ENCODE results near the gene CNTNAP2.

CNTNAP2 gene

GRCh38 chr7:146276888-146277287 is 160.3 kb downstream of the CNTNAP2 start:
- Histone ChIP-seq H3K4me1 (ENCODE audit: control insufficient read depth, insufficient read depth, low read length) (no peaks in the 10 kb centered on the region), H3K4me3 (ENCODE audit: low read depth, low read length) (no peak overlapping the region), H3K27ac (ENCODE audit: extremely low read depth, low read depth, low read length) (no peak overlapping the region), H3K36me3 (ENCODE audit: control insufficient read depth in 2 of 2, insufficient read depth in 1 of 2, low read length in 2 of 2) (no peaks in the 10 kb centered on the region), H3K9me3 (ENCODE audit: control insufficient read depth, insufficient read depth, low read depth, low read length) (no peaks in the 10 kb centered on the region)
- POLR2A ChIA-PET, result no interaction called here
- no peak for TF ChIP-seq PRDM2 (tag by site-specific recombination; IDR thresholded peaks at IDR 0.05; ENCODE audit: borderline replicate concordance)
- no peak for TF ChIP-seq ZNF248 (tag by site-specific recombination; IDR thresholded peaks at IDR 0.05)
- no peak for TF ChIP-seq PATZ1 (tag by site-specific recombination; IDR thresholded peaks at IDR 0.05)
- TF ChIP-seq ZNF311 (tag by site-specific recombination; IDR thresholded peaks at IDR 0.05; ENCODE audit: borderline replicate concordance), result no peak
- TF ChIP-seq FEZF1 (tag by site-specific recombination; IDR thresholded peaks at IDR 0.05), result no peak
- TF ChIP-seq ZNF138 (tag by site-specific recombination; IDR thresholded peaks at IDR 0.05; ENCODE audit: borderline replicate concordance), result no peak
- no peak for TF ChIP-seq ZNF544 (tag by site-specific recombination; IDR thresholded peaks at IDR 0.05)
- no peak for TF ChIP-seq ZBTB44 (tag by site-specific recombination; IDR thresholded peaks at IDR 0.05)
- no peak for TF ChIP-seq ZNF600 (tag by site-specific recombination; IDR thresholded peaks at IDR 0.05)
- TF ChIP-seq ZNF449 (tag by site-specific recombination; IDR thresholded peaks at IDR 0.05), result no peak
- TF ChIP-seq ZNF677 (tag by site-specific recombination; IDR thresholded peaks at IDR 0.05), result no peak
- no peak for TF ChIP-seq ZNF10 (tag by site-specific recombination; IDR thresholded peaks at IDR 0.05)
- no peak for TF ChIP-seq GFI1B (tag by site-specific recombination; IDR thresholded peaks at IDR 0.05)
- TF ChIP-seq ZNF426 (tag by site-specific recombination; IDR thresholded peaks at IDR 0.05), result no peak
- CTCF ChIA-PET, result interaction anchor here (0.7 to 1.2 kb wide), 2 partner anchors 229 to 684 kb away, joined by 3 read pairs; no protein-coding TSS in a partner anchor

- POLR2A ChIA-PET, result interaction anchor here (0.6 kb wide), 1 partner anchor 61 kb away, joined by 4 read pairs; no protein-coding TSS in a partner anchor
These were observed 168.8 kb downstream of the CNTNAP2 start for GRCh38 chr7:146285418-146285817.

More at GRCh38 chr7:146285418-146285817, 168.8 kb downstream of the CNTNAP2 start:
- Histone ChIP-seq H3K36me3 (ENCODE audit: control insufficient read depth in 2 of 2, insufficient read depth in 1 of 2, low read length in 2 of 2) (no peaks in the 10 kb centered on the region), H3K4me1 (ENCODE audit: control insufficient read depth, insufficient read depth, low read length) (no peaks in the 10 kb centered on the region), H3K4me3 (ENCODE audit: low read depth, low read length) (no peak overlapping the region), H3K27ac (ENCODE audit: extremely low read depth, low read depth, low read length) (no peak overlapping the region), H3K9me3 (ENCODE audit: control insufficient read depth, insufficient read depth, low read depth, low read length) (no peaks in the 10 kb centered on the region)
- TF ChIP-seq ZNF175 (tag by site-specific recombination; IDR thresholded peaks at IDR 0.05) (no peak), ZSCAN16 (tag by site-specific recombination; IDR thresholded peaks at IDR 0.05) (no peak), ELK4 (IDR thresholded peaks at IDR 0.05; ENCODE audit: borderline replicate concordance, low read depth, low read length) (no peak), ZNF580 (tag by site-specific recombination; IDR thresholded peaks at IDR 0.05) (no peak), ZNF677 (tag by site-specific recombination; IDR thresholded peaks at IDR 0.05) (no peak), ZNF211 (tag by site-specific recombination; IDR thresholded peaks at IDR 0.05; ENCODE audit: low read depth) (no peak), ZNF629 (tag by site-specific recombination; IDR thresholded peaks at IDR 0.05) (no peak), ZEB2 (tag by site-specific recombination; IDR thresholded peaks at IDR 0.05) (no peak), REPIN1 (tag by site-specific recombination; IDR thresholded peaks at IDR 0.05; ENCODE audit: low read depth) (no peak), SP2 (tag by site-specific recombination; IDR thresholded peaks at IDR 0.05) (no peak), KLF9 (tag by site-specific recombination; IDR thresholded peaks at IDR 0.05; ENCODE audit: low read depth) (no peak)
- CTCF ChIA-PET, result no interaction called here
